NK-92 treated with Interleukin-12 subunit alpha and Interleukin-12 subunit beta, amount 100 ng/mL, for 24 hours (cell line): ENCODE data around the gene COMMD8.
"Not testable (repeated sequence)": the region's sequence is repeated elsewhere in the genome, so short reads cannot be mapped to it uniquely, and the experiment has no call there.

Experiments used
- DNase-seq: peaks from one replicate; lab custom pipeline; 2025; lab: John Stamatoyannopoulos, UW

The COMMD8 gene

GRCh38 chr4:47463235-47463956 is at the start of gene COMMD8:
TSS of gene COMMD8 (minus strand) at chr4:47463702. CDS start at chr4:47463651, 51 bp downstream.
- peak; percentile 95 for DNase-seq

GRCh38 chr4:47510506-47511143 is 47.1 kb upstream of the COMMD8 start:
- no peak for DNase-seq

DNA sequence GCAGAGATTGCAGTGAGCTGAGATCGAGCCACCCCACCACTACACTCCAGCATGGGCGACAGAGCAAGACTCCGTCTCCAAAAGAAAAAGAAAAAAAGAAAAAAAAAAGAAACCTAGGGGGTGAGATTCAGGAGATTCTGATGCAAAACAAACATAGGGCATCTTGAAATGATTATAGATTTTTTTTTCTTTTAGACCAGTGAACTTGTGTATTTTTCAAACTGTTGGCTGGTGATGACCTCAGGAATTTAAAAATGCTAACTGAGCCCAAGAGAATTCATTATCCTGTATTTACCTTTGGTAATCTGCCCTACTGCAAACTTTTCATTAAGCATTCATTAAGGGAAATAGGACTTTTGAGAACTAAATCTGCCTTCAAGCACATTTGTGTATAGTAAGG is 42.2 kb upstream of the COMMD8 start:
- no peak for DNase-seq

DNA sequence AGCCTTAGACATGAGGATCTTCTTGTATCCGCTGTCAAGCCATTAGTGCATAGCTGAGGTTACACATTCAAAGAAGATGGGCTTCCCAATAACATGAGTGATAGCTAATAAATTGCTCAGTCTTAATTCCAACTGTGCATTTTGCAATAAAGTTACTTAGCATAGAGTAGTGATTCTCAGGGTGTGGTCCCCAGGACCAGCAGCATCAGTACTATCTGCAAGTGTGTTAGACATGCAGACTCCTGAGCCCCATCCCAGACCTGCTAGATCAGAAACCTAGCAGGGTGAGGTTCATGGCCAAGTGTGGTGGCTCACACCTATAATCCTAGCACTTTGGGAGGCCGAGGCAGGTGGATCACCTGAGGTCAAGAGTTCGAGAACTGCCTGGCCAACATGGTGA is 41.6 kb upstream of the COMMD8 start:
- DNase-seq, result no peak

DNA sequence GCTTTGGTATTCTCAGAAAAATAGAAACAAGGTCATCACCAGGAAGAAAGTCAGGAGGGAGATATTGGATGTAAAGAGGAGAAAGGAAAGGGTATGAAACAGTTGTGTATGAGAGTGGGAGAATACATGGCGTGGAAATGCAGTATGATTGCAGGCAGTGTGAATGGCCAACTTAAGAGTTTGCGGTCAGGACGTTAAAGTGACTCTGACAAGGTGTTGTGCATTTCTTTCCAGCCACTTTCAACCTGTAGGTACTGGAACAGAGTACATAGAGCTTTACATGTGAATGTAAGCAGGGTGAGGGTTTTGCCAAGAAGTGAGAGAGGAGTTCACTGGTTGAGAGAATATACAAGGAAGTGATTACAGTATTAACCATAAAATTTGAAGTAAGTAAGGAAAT is 37.3 kb upstream of the COMMD8 start:
- DNase-seq, result no peak

DNA sequence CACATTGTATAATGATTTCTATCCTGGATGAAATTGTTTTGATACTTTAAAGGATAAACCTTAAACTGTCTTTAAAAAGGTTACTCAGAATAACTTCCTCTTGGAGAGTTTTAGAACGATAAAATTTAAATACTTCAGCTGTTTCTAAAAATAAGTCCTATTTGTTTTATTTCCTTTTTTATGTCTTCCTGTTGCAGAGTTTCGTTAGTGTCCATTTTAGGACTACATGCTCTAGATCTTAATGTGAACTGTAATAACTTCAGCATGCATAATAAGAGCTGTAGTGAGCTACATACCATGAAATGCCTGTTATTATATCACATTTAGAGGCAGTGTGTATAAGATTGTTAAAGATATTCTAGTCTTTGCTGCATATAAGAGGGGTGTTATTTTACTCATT is 36.2 kb upstream of the COMMD8 start:
- DNase-seq, result no peak

GRCh38 chr4:47498899-47499298 is 35.4 kb upstream of the COMMD8 start:
- no peak for DNase-seq

- no peak for DNase-seq
These were observed 30.6 kb upstream of the COMMD8 start for GRCh38 chr4:47494124-47494430.

- no peak for DNase-seq
These were observed 30.0 kb upstream of the COMMD8 start for GRCh38 chr4:47493238-47494123.

DNA sequence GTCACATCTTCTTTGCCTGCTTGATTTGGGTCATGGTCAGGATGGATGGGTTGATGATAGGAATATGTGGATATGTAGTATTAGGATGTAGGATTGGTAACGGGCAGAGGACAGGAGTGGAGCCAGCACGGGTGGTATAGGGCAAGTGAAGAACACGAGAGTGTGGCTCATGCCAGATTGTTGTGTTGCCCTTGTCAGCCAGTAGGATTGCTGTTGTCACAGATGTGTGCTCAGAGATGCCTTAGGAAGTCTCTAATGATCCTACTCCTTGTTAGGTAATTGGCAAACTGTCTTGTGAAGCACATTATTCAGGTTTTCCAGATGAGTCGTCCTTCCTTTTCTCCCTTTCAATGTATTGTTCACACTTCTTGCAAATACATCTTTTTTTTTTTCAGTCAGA is 27.0 kb upstream of the COMMD8 start:
- DNase-seq, result no peak

GRCh38 chr4:47488706-47489105 is 25.2 kb upstream of the COMMD8 start:
- DNase-seq, result no peak

- DNase-seq, result not testable (repeated sequence)
These were observed 23.2 kb upstream of the COMMD8 start for GRCh38 chr4:47486727-47487126.

DNA sequence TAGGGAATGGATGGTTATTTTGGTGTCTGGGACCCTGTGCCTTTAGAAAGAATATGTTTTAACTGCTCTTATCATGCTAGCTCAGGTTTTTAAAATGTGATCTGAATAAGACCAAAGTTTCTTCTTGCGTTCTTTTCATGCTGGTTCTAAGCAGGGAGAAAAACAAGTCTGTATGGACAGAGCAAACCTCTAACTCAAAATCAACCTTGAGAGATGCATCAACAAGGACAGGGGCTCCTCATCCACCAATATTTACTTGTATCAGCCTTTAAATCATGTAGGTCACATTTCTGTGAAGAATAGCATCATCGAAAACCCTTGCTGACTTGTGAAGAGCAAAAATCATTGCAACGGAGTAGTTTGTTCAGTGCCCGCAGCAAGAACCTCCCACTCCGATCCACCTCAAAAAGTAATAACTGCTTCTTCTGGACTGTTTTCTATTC is 22.8 kb upstream of the COMMD8 start:
- no peak for DNase-seq

- DNase-seq, result no peak
These were observed 22.3 kb upstream of the COMMD8 start for GRCh38 chr4:47485768-47486167.

DNA sequence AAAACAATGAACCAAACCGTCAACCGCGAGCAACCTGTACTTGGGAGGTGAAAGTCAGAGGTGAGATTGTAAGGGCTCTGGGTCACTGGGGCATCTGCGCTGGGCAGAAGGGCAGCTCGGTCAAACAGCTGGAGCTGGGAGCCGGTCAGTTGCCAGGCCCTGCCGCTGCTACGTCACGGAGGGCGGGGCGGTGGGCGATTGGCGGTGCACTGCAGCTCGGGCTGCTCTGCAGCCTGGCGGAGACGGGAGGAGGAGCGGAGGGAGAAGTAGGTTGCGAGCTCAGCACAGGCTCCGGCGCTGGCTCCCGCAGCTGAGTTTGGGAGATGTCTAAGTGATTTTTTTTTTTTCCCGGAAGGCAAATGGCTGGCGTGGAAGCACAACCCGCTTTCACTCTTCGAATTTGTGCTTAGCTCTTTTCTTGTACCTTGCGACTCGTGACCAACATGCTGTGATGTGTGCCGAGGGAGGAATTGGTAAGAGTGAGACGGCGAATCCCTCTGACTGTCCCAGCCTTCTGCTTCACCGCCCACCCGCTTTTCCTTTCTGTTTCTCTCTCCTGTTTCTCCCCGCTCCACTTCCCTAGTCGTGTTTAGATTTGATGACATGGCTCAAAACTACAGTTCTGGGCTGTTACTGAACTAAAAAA is 21.7 kb upstream of the COMMD8 start, which contains the start of gene ATP10D:
Gene ATP10D, plus strand, starts transcription at position 229 of the 646 bp plus-strand sequence. CDS start 27,266 bp downstream, outside the sequence.
- peak; percentile 78 for DNase-seq

GRCh38 chr4:47484168-47484567 is 20.7 kb upstream of the COMMD8 start:
- no peak for DNase-seq

- DNase-seq, result no peak
These were observed 20.2 kb upstream of the COMMD8 start for GRCh38 chr4:47483745-47484144.

- DNase-seq, result no peak
These were observed 18.8 kb upstream of the COMMD8 start for GRCh38 chr4:47482326-47482725.

DNA sequence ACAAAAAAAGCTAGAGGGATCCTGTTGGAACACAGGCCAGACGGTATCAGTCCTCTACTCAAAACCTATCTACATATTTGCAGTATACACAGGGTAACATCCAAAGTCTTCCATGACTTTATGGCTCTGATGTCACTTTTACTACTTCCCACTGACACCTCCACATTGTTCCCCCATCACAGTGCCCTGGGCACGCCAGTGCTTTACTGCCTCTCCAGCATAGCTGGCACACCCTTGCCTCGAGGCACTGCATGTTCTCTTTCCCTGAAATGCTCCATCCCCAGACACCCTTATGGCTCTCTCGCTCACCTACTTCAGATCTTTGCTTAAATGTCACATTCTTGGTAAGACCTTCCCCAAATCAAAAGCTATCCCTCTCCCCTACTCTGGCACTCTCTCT is 15.3 kb upstream of the COMMD8 start:
- no peak for DNase-seq

GRCh38 chr4:47475411-47475810 is 11.9 kb upstream of the COMMD8 start:
- no peak for DNase-seq

DNA sequence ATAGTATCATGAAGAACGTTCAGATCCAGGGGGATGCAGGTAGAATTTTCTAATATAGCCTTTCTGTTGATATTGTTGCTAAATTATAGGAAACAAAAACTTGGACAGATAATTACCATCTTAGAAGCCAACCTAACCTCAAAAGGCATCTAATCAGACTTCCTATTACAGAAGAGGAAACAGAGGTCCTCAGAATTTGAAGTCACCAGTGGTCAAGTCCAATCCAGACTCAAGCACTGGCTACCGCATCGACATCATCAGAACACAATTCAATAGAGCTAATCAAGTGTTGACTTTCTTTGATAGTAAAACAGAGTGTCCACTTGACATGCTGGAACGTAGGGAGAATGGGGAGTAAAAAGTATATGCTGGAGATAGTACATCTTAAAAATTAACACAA is 11.3 kb upstream of the COMMD8 start:
- DNase-seq, result no peak

- no peak for DNase-seq
These were observed 9.7 kb upstream of the COMMD8 start for GRCh38 chr4:47473141-47473750.
